NCI-H446 treated with DMSO at 0.1 percent for 48 hours (cell line): Measurements from ENCODE around the gene CDC42EP1.
A peak's percentile ranks its signal among the peaks of the same experiment; 100 is the strongest.
"Not testable (repeated sequence)": the region's sequence is repeated elsewhere in the genome, so short reads cannot be mapped to it uniquely, and the experiment has no call there.

Experiments
- DNase-seq: peaks from one replicate; lab custom pipeline; 2025; lab: John Stamatoyannopoulos, UW

CDC42EP1 gene

GRCh38 chr22:37559901-37560607 lies at the start of gene CDC42EP1:
Gene CDC42EP1, plus strand, starts transcription at chr22:37560480. Its CDS starts 5,870 bp downstream, at chr22:37566350.
- no peak for DNase-seq

- DNase-seq, result no peak
Measured at GRCh38 chr22:37511395-37512104, 48.7 kb upstream of the CDC42EP1 start.

- no peak for DNase-seq
Measured at GRCh38 chr22:37514526-37515051, 45.7 kb upstream of the CDC42EP1 start.

GRCh38 chr22:37515901-37516300 lies 44.4 kb upstream of the CDC42EP1 start:
- DNase-seq, result no peak

GRCh38 chr22:37516456-37516855 lies 43.8 kb upstream of the CDC42EP1 start:
- DNase-seq, result no peak

GRCh38 chr22:37517826-37518450 lies 42.3 kb upstream of the CDC42EP1 start:
- DNase-seq, result no peak

GRCh38 chr22:37518509-37519267 lies 41.6 kb upstream of the CDC42EP1 start:
- no peak for DNase-seq

GRCh38 chr22:37519268-37520195 lies 40.7 kb upstream of the CDC42EP1 start, which contains the start of gene CARD10:
Gene CARD10, minus strand, starts transcription at chr22:37519415. Its CDS starts 215 bp downstream, at chr22:37519200.
- DNase-seq, result no peak

- DNase-seq, result no peak
Measured at GRCh38 chr22:37520776-37521191, 39.5 kb upstream of the CDC42EP1 start.

GRCh38 chr22:37521236-37521739 lies 39.0 kb upstream of the CDC42EP1 start:
- no peak for DNase-seq

GRCh38 chr22:37522482-37522881 lies 37.8 kb upstream of the CDC42EP1 start:
- no peak for DNase-seq

- no peak for DNase-seq
Measured at GRCh38 chr22:37525073-37525745, 35.1 kb upstream of the CDC42EP1 start.

- DNase-seq, result no peak
Measured at GRCh38 chr22:37525746-37526350, 34.4 kb upstream of the CDC42EP1 start.

GRCh38 chr22:37526376-37526775 lies 33.9 kb upstream of the CDC42EP1 start:
- DNase-seq, result no peak

GRCh38 chr22:37527081-37527752 lies 33.1 kb upstream of the CDC42EP1 start:
- not testable (repeated sequence) for DNase-seq

- not testable (repeated sequence) for DNase-seq
Measured at GRCh38 chr22:37527952-37528351, 32.3 kb upstream of the CDC42EP1 start.

- no peak for DNase-seq
Measured at GRCh38 chr22:37529652-37530345, 30.5 kb upstream of the CDC42EP1 start.

GRCh38 chr22:37533995-37534394 lies 26.3 kb upstream of the CDC42EP1 start:
- DNase-seq, result peak; percentile 30
